PFSK-1 (cell line): ENCODE data around the gene SAPCD2.

ENCODE experiments used
- POLR2AphosphoS5 ChIP-seq: IDR thresholded peaks from 2 replicates; pipeline ENCODE4 v1.6.1; 2012; ENCODE audit warnings: low read depth, mild to moderate bottlenecking, control low read depth, low read length, moderate library complexity
- SIN3A ChIP-seq: IDR thresholded peaks from 2 replicates; pipeline ENCODE4 v1.6.1; 2012; ENCODE audit warnings: mild to moderate bottlenecking, low read length, moderate library complexity, borderline replicate concordance; ENCODE audit not compliant: insufficient read depth
- TAF1 ChIP-seq: IDR thresholded peaks from 2 replicates; pipeline ENCODE4 v1.6.1; 2012; ENCODE audit warnings: low read length, control low read depth, borderline replicate concordance; ENCODE audit not compliant: insufficient read depth

- no peak for TF ChIP-seq SIN3A
- no peak for TF ChIP-seq TAF1
- TF ChIP-seq POLR2AphosphoS5, result no peak
These were observed 25.7 kb downstream of the SAPCD2 start for GRCh38 chr9:137044502-137045177.
